GM19467 (cell line): ENCODE data around the gene ELF1.

ENCODE experiments used
- ATAC-seq: cut with Tn5 transposase; IDR thresholded peaks from one replicate; pipeline ENCODE4 v1.9.1; 2021; ENCODE audit warnings: mild to moderate bottlenecking, moderate library complexity; ENCODE audit not compliant: unreplicated experiment

Gene ELF1

GRCh38 chr13:41019011-41019487, at the start of gene ELF1:
Gene ELF1 (minus strand): TSS chr13:41019316. CDS start chr13:40982054, 37,262 bp downstream.
- peak; percentile 87 for ATAC-seq

DNA sequence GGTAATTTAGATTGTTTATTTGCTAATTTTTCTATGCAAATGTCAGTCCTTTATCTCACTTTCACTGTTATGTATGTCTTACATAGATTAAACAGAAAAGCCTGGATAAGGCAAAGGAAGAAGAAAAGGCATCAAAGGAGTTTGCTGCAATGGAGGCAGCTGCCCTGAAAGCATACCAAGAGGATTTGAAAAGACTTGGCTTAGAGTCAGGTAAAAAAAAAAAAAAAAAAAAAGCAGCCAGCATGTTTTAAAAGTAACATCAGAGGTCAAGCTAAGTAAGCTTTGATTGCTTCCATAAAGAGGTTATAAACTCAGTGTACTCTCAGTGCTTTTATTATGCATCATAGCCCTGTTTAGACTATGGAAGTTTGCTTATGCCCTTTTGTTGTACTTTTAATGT, 46.0 kb upstream of the ELF1 start:
- no peak for ATAC-seq

DNA sequence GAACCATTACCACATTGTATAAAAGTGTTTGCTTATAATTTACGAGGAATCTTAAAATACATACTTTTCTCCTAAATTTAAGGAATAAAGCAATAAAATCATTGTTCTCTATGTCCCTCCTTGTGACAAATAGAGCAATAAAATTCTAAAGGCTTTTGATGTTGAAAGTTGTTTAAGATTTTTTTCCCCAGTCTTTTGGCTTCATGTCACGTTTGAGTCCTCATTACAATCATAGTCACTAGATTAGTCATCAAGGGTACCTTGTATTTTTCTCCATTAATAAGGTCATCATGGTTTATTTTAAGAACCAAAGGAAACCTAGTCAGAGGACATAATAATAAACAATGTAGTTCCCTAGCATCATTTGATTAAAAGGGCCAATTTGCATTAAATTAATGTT, 45.4 kb upstream of the ELF1 start:
- ATAC-seq: no peak

DNA sequence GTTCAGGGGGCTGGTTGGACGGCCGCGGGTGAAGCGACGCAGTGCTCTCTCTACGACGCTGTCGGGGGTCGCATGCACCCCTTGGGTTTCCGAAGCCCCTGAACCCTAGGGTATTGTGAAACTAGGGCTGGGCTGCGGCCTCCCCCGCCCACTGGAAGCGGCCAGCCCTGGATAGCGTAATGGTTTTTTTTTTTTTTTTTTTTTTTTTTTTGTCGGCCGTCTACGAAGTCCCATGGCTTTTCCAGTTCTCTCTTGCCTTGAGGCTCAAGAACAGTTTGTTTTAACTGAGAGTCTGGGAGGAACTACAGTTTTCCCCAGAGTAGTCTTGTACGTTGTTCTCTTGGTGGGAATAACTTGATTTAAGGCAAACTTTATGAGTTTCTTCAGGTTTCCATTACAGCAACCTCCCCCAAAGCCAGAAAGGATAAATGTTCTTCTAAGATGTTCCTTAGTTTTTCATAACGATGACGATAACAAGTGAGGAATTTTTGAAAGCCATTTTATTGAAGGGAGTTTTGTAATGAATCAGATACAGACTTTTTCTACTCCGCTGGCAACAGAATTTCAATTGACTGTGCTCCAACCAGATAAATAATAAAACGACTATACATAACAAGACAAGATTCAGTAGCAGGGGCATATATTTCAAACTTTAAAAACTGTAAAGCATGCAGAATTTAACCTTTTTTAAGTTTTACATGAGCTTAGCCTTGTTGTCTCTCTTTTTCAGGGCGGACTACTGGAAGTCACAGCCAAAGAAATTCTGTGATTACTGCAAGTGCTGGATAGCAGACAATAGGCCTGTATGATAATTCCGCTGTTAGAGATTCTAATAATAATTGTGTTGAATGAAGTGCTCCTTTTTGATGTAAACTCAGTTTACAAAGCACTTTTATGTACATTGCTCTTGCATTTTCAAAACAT, 43.1 kb upstream of the ELF1 start:
- ATAC-seq: peak; percentile 23

GRCh38 chr13:41061075-41061913, 42.2 kb upstream of the ELF1 start, which contains the start of gene WBP4:
Gene WBP4 (plus strand): TSS chr13:41061509. CDS start chr13:41061674, 165 bp downstream.
- peak; percentile 71 for ATAC-seq

GRCh38 chr13:41060724-41061074, 41.6 kb upstream of the ELF1 start:
- ATAC-seq: peak; percentile 21

DNA sequence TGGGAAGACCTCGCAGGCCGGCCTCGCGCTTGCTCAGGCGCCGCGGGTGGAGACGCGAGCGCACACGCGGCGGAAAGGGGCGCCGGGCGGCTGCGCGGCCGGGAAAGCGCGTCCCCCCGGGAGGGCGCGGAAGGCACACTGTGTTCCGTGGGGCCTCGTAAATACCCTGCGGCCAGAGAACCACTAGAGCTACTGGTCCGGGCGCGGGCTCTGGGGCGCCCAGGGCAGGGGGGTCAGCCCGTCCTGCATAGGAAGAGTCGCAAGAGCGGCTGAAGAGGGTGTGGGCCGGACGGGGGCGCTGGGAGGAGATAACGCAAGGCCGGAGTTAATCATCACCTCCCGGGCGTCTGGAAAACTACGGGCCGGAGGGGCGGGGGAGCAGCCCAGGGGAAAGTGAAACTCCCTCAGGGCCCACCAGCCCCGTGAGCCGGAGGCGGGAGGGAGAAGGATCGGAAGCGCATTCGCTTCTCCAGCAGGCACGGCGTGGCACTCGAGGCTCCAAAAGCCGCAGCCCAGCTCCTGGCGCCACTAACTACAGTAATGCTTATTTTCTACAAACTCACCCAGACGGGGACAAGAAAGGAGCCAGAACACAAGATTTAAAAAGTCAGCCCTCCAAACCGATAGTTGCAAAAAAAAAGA, 41.1 kb upstream of the ELF1 start:
- peak; percentile 41 for ATAC-seq

DNA sequence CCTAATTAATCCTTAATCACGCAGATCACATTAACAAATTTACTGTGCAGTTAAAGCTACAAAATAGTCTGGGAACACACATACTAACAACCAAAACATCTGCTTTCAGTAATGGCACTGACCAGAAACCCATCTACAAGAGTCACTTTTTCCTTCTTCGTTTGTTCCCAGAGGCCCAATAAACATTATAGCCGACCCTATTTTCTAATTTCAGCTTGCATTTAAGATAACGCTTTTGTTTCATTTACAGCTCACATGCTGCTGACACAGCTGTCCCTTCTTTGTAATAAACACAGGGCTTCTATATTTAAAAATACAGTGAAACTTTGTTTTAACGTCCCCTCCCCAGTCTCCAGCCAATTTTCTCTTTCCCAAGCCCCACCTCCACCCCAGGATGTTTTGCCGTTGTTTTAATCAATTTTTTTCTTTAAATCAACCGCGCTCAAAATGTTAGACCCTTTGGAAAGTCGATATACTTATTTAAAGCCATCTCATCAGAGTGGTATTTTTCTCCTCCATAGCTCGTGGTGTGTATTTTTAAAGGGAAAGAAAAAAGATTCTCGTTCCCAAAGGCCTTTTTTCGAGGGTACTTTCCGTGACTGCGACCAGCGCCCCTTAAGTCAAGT, 40.5 kb upstream of the ELF1 start:
- no peak for ATAC-seq

DNA sequence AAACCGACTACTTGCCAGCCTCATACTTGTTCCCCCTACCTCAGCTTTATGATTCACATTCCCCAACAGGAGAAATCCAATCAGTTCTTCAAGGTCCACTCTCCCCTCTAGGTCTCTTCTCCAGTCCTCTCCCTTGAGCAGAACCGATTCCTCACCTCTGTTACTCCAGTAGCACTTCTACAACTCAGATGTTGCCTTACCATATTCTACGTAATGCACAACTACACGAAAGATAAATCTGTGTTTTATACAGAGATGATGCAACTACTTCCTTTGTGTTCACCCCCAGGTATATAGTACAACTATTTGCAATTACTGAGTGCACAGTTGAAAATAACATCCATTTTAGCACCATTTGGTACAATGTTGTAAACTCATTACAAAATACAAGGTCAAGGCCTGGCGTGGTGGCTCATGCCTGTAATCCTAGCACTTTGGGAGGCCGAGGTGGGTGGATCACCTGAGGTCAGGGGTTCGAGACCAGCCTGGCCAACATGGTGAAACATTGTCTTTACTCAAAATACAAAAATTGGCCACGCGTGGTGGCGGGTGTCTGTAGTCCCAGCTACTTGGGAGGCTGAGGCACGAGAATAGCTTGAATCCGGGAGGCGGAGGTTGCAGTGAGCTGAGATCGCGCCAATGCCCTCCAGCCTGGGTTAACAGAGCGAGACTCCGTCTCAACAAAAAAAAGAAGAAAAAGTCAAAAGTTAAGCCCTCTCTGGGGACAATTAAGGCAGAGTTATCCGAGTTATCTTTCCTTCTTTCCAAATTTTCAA, 39.4 kb upstream of the ELF1 start:
- ATAC-seq: no peak

DNA sequence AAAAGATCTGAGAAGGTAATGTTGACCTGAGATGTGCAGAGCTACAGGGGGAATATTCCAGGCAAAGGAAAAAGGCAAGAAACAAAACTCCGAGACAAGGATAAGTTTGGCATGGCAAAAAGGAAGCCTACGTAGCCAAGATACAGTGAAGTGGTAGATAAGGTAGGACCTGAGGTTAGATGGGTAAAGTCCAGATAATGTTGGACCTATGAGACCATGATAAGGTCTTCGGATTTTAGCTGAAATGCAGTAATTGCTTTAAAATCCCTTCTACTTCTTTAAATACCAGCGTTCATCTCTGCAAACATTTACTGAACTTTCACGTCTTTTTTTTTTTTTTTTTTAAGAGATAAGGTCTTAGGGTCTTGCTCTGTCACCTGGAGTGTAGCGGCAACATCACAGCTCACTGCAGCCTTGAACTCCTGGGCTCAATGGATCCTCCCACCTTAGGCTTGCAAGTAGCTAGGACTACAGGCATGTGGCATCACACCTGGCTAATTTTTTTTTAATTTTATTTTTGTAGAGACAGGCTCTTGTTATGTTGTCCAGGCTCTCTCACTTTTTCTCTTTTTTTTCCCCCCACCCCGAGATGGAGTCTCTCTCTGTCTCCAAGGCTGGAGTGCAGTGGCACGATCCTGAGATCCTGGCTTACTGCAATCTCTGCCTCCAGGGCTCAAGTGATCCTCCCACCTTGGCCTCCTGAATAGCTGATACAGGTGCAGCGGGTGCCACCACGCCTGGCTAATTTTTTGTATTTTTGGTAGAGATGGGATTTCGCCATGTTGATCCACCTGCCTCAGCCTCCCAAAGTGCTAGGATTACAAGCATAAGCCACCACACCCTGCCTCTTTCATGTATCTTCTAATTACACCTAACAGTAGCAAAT, 38.0 kb upstream of the ELF1 start:
- ATAC-seq: no peak

- no peak for ATAC-seq
Measured at GRCh38 chr13:41056194-41056593, 37.1 kb upstream of the ELF1 start.

DNA sequence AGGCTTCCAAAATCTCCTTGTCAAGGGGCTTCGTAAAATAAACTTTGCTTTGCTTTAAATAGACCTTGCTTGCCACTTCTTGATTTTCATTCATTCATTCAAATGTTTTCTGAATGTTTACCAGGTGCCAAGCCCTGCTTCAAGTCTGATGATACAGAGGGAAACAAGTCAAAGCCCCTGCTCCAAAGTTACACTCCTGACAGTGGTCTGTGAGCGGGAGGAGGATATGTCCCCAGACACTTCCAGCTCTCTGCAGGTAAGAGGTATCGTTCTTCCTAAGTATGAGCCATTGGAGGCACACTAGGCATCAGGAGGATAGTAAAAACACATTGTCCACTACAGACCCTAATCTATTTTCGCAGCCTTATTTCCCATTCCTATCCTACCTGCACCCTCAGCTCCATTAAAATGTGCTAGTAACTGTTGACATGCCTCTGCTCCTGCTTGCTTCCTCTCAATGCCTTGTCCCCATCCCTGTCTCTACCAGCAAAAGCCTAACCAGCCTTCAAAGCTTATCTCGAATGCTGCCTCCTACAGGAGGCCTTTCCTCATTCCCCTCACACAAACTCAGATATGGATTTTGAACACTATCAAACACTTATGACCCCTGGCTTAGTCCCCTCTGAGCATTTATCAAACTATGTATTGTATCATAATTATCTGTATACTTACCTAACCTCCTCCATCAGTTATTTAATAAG, 36.0 kb upstream of the ELF1 start:
- ATAC-seq: no peak

- no peak for ATAC-seq
Measured at GRCh38 chr13:41054212-41054877, 35.2 kb upstream of the ELF1 start.

GRCh38 chr13:41053384-41053826, 34.3 kb upstream of the ELF1 start:
- peak; percentile 54 for ATAC-seq

GRCh38 chr13:41052441-41052840, 33.3 kb upstream of the ELF1 start:
- no peak for ATAC-seq

- no peak for ATAC-seq
Measured at GRCh38 chr13:41049480-41050440, 30.6 kb upstream of the ELF1 start.

DNA sequence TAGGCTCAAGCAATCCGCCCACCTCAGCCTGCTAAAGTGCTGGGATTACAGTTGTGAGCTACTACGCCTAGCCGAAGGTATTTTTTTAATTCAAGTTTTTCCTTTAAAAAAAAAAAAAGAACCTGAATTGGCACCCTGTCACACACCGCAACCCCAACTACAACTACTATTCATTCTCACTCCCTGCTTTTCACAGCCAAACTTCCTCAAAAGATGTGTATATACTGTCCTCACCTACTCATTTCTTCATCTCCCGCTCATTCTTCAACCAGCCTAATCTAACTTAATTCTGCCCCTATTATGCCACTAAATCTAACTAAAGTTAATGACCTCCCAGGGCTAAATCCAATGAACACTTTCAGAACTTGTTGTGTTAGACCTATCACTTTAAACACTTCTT, 29.5 kb upstream of the ELF1 start:
- no peak for ATAC-seq
